Hematopoietic multipotent progenitor cell treated with erythropoietin and hydrocortisone succinate and interleukin-3 and kit ligand, for 4 days (in vitro differentiated cells): Measurements from ENCODE around the gene MAPKBP1.

Experiments used
- DNase-seq: peaks from one replicate; pipeline ENCODE4 v3.0.0-alpha.2; 2015

Gene MAPKBP1

DNA sequence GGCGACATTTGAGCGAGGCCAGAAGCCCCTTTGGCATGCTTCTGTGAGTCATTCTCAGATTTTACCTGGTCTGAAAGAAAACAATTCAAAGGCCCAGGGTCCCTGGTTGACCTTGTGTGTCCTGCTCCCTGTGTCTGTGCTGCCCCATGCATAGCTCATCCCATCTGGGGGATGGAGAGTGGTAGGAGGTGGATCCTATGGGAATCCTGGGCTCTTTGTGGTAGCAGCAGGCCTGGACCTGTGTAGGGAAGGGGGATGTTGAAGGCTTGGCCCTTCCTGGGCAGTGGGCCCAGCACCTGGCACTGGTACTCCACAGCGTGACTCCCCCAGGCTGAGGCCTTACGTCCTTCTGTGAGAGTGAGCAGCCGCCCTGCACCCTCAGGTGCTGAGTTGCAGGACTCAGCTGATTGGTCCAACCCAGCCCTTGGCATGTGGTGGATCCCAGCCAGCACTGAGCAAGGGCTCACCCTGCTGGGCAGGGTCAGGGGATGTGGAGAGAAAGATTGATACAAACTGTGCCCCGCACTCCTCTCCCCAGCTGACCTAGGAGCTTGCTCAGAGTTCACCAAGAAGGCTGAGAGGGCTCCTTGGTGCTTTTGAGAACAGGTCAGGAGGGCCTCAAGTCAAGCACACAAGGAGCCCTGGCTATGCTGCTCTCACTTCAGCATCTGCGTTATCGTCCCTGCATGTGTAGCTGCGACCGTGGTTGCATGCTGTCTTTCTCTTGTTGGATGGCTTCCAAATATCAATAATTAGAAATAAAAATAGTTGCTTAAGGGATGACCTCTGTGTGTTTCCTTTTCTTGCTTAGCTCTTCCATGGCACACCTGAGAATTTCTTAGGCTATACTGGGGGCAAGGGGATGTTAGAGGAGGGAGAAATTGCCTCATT, 32.3 kb downstream of the MAPKBP1 start:
- DNase-seq, result peak; percentile 38

DNA sequence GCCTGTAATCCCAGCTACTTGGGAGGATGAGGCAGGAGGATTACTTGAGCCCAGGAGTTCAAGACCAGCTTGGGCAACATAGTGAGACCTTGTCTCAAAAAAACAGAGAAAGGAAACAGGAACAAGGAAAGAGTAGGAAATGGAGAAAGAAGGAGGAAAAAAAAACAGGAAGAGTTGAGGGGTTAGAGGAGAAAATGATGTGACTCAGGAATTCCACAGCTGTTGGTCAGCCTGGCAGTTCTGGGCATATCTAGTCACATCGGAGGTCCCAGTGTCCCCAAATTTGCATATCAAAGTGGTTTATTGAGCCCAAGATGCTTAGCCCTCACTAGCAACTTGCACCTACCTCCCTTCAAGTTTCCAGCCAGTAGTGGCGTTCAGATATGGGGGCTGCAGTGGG, 34.8 kb downstream of the MAPKBP1 start:
- DNase-seq, result no peak

DNA sequence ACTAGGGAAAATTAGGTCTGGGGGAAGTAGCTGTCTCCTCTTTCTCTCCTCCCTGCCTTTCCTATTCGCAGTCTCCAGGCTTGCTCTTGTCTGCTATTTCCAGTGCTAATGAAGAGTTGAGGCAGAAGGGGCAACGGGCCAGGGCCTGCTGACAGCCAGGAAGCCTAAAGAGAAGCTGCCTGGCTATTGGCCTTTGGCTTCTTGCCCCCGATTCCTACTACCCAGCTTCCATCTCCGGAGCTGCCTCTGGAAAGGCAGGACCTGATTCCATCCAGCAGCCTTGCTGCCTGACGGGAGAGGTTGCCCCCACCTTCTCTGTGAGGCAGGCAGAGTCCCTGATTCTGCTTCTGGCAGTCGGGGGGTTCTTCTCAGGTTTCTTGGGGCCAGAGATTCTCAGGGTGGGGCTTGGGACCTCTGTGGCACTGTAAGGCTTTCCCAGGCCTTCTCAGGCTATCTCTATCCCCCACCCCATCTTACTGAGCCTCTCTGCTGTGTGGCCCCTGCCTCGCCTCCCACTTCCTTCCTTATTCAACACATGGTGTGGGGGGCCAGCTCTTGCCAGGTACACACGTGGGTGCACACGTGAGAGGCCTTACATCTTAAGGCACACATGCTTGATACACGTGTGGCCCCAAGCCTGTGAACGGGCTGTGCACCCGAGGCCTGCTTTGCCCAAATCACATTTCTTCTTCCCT, 35.4 kb downstream of the MAPKBP1 start:
- DNase-seq, result peak; percentile 68

DNA sequence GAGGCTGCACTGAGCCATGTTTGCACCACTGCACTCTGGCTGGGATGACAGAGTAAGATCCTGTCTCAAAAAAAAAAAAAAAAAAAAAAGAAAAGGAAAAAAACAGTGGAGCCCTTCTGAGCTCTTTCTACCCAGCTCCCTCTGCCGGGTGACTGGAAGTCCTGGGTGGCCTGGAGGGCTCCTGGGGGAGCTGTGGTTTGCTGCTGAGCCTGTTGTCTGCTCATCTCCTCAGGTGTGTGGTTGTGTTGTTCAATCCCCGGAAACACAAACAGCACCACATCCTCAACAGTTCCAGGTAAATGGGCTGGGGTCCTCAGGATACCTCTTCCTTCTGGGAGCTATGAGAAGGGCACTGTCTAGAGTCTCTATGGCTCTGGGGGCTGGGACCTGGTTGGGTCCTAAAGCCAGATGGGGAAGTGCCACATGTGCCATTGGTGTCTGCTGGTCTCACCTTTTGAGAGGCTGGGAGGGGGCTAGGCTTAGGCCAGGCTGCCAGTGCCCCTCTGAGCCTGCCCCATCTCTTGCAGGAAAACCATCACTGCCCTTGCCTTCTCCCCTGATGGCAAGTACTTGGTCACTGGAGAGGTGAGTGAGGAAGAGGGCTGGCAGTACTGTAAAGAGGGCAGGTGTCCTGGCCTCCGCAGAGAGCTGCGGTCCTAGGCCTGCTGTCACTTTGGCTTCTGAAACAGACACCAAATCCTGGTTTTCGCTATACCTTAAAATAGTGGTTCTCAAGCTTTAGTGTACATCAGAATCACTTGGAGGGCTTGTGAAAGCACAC, 36.6 kb downstream of the MAPKBP1 start:
- no peak for DNase-seq

DNA sequence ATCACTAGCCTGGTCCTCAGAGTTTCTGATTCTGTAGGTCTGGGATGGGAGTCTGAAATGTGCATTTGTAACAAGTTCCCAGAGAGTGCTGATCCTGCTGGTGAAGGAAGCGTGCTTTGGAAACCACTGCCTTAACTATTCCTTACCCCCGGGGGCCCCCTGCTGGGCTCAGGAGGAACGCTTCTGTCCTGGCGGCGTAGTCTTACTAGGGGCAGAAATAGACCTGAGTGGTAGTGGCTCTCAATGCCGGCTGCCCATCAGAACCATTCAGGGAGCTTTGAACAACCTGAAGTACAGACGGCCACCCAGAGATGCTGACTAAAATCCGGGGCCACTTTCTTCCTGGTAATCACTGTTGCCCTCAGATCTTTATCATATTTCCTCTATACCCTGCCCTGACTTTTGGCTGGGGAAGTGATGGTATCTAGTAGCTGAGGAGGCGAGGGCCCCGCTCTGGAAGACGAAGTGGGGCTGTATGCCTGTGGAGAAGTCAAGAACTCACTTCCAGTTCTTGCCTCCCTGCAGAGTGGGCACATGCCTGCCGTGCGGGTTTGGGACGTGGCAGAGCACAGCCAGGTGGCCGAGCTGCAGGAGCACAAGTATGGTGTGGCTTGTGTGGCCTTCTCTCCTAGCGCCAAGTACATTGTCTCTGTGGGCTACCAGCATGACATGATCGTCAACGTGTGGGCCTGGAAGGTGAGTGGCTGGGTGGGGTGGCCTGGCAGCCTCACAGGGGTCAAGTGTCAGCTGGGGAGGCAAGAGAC, 37.3 kb downstream of the MAPKBP1 start:
- DNase-seq, result peak; percentile 92

DNA sequence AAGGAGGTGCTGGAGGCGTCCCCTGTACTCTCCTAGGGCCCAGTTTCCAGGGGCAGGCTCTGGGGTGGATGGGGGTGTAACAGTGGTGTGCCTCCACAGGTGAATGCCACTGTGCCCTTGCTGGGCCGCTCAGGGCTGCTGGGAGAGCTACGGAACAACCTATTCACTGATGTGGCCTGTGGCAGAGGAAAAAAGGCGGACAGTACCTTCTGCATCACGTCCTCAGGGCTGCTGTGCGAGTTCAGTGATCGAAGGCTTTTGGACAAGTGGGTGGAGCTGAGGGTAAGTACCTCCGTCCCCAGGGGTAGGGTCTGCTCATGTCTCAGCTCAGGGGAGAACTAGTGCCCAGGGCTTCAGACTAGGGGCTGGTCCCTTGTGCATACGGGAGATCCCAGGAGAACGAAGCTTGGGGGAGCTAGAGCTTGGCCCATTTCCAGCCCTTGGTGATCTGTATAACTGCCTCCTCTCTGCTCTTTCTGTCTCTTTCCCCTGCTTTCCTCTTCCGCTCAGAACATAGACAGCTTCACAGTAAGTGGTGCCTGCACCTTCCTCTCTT, 38.6 kb downstream of the MAPKBP1 start:
- DNase-seq, result no peak

DNA sequence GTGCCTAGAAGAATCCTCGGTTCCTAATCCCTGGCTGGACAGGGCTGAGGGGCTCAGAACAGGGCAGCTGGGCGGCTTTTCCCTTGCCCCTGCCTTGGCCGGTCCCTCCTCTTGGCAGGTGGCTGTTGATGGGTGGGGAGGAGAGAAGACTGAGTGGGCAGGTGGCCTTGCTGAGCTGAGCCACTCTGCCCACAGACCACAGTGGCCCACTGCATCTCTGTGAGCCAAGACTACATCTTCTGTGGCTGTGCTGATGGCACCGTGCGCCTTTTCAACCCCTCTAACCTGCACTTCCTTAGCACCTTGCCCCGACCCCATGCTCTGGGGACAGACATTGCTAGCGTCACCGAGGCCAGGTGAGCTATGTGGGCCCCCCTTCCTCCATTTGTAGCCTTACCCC, 39.1 kb downstream of the MAPKBP1 start:
- no peak for DNase-seq

DNA sequence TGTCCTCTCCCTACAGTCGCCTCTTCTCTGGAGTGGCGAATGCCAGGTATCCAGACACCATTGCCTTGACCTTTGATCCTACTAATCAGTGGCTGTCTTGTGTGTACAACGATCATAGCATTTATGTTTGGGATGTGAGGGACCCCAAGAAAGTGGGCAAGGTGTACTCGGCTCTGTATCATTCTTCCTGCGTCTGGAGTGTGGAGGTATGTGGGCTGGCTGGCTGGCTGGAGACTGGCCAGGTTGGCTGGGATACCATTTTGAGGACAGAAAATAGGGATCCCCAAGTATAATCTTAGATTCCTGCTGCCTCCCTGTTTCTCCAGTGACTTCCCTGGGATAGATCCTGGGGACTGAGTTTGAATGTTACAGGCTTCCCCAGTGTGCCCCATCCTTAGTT, 40.2 kb downstream of the MAPKBP1 start:
- DNase-seq, result no peak

DNA sequence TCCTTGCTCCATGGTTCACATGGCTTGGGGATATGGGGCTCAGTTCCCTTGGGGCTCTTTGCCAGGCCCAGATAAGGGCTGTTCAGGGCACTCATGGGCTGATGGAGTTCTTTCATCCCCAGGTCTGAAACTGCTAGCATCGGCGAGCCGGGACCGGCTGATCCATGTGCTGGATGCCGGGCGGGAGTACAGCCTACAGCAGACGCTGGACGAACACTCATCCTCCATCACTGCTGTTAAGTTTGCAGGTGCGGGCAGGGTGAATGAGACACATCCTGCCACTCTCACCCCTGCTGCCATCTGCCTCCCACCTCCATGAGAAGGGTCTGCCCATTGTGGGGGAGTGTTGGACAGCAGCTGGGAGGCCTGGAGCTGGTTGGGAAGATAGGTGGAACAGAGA, 42.5 kb downstream of the MAPKBP1 start:
- no peak for DNase-seq

DNA sequence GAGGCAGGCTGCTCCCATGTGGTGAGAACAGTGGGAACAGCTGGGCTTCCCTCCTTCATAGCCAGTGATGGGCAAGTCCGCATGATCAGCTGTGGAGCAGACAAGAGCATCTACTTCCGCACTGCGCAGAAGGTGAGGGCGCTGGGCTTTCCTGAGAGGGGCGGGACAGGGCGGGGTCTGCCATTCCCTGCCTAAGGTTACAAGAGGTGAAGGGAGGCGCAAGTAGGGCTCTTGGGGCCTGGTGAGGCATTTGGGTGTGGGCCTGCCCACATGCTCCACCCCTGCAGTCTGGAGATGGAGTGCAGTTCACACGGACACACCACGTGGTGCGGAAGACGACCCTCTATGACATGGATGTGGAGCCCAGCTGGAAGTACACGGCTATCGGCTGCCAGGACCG, 43.0 kb downstream of the MAPKBP1 start:
- DNase-seq, result no peak

DNA sequence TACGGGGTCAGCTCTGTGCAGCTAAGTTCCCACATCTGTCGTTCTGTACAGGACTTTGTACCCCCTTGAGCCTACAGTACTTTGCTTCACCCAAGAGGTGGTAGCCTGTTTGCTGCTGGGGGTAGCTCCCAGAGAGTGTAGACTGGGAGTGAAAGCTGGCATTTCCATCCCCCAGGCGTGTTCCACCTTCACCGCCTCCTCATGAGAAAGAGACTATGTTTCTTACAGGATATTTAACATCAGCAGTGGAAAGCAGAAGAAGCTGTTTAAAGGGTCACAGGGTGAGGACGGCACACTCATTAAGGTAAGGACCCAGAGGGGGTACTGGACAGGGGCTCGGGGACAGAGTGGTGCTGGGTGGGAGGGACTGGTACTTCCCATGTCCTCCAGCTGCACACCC, 43.5 kb downstream of the MAPKBP1 start:
- DNase-seq, result no peak

DNA sequence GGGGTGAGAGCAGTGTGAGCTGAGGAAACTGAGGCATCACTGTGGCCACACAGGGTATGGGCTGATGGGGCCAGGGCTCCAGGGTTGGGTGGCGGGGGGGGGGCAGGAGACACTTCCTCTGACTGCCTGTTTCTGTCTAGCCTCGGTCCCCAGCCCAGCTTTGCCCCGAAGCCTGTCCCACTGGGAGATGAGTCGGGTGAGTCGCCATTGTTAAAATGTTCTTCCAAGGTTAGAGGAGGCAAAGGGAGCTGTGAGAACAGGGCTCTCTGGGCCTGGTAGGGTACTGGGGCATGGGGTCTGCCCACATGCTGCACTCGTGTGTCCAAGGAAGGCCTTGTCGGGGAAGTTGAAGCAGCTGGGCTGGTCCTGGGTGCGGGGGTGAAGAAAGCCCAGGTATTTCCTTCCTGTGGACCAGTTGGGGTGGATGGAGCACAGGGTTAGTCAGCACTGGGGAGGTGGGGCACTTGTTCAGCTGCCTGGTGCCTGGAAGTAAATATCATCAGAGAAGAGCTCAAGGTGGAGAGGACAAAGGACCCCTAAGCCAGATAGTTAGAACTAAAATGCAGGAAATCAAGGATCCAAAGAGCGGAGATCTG, 45.3 kb downstream of the MAPKBP1 start:
- DNase-seq, result no peak

DNA sequence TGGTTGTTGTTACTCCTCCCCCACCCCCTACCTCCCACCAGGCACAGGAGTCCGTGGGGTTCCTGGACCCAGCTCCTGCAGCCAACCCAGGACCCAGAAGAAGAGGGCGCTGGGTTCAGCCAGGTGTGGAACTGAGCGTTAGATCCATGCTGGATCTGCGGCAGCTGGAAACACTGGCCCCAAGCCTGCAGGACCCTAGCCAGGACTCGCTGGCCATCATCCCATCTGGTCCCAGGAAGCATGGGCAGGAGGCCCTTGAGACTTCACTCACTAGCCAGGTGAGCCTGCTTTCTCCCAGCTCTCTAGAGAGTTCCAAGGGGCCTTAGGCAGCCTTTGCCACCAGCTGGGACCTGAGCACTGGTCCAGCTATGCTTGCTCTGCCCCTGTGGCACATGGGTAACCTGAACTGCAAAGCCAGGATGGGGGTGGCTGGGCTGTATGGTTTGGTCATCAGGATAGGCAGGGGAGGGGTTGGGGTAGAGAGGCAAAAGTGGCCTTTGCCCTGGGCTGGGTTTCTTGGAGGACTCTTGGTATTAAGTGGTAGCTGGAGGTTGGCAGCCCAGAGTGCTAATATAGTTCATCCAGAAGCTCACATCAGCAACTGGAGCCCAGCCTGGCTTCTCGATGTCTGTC, 46.6 kb downstream of the MAPKBP1 start:
- no peak for DNase-seq

DNA sequence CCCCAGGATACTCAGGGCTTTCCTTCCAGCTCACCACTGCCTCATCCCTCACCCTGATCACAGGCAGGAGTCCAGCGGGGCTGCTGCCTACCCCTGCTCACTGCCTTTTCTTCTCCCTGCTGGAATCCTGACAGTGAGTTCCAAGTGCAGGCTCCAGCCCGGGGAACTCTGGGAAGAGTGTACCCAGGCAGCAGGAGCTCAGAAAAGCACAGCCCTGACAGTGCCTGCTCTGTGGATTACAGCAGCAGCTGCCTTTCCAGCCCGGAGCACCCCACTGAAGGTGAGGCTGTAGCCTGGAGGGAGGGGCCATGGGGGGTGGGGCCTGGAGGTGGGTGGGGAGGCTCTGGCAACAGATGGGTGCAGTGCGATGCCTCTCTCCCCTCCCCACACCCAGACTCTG, 47.5 kb downstream of the MAPKBP1 start:
- no peak for DNase-seq

DNA sequence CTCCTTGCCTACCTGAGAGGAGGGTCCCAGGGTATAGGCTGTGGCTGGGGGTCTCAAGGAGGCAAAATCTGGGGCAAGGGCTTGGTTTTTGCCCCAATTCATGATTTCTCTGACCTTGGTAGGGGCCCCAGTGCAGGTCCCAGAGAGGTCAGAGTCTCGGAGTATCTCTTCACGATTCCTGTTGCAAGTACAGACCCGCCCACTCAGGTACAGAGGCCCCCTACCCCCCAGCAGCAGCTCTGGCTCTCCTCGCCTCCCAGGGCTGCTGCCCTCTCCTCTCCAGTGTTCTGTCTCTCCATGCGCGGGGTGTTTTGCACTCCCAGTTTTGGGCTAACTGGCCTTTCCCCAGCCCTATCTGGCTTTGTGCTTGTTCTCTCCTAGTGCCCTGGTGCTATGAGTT, 48.2 kb downstream of the MAPKBP1 start:
- DNase-seq, result no peak

DNA sequence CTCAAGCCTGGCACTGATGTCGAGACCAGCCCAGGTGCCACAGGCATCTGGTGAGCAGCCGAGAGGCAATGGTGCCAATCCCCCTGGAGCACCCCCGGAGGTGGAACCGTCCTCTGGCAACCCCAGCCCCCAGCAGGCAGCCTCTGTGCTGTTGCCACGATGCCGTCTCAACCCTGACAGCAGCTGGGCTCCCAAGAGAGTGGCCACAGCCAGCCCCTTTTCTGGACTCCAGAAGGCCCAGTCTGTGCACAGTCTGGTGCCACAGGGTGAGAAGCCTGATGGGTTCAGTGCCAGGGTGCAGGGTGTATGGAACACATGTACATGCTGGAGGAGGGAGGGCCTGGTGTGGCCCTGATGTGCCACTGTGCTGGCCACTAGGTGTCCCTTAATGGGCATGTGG, 48.7 kb downstream of the MAPKBP1 start:
- no peak for DNase-seq

DNA sequence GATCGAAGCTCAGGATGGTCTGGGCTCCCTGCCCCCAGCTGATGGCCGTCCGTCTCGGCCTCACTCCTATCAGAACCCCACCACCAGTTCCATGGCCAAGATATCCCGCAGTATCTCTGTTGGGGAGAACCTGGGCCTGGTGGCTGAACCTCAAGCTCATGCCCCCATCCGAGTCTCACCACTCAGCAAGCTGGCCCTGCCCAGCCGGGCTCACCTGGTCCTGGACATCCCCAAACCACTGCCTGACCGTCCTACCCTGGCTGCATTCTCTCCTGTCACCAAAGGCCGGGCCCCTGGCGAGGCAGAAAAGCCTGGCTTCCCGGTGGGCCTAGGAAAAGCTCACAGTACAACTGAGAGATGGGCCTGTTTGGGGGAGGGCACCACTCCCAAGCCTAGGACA, 49.2 kb downstream of the MAPKBP1 start:
- no peak for DNase-seq

DNA sequence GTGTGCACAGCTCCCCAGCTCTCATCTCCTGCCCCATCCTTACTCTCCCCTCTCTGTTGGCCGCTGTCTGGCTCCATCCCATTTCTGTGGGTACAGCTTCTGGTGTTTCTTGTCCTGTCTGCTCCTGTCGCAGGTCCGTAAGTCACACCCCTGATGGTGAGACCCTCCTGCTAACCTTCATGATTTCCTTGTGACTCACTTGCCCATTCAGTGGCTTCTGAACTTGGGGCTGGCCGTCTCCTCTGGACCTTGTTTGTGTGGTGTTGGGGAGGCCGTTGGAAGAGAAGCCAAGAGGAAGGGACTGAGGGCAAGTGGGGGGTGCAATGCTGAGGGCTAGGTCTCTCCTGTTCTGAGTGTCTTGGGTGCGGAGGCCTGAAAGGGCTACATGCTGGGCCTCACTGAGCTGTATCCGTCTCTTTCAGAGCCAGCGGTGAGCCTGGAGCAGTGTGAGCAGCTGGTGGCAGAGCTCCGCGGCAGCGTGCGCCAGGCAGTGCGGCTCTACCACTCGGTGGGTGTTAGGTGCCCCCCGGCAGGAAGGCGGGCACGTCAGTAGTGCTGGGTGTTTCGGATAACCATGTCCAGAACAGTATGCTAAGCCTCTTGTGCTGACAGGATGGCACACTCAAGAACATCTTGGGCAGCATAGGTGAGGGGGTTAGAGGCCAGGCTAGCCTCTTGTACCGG, 49.9 kb downstream of the MAPKBP1 start:
- no peak for DNase-seq

DNA sequence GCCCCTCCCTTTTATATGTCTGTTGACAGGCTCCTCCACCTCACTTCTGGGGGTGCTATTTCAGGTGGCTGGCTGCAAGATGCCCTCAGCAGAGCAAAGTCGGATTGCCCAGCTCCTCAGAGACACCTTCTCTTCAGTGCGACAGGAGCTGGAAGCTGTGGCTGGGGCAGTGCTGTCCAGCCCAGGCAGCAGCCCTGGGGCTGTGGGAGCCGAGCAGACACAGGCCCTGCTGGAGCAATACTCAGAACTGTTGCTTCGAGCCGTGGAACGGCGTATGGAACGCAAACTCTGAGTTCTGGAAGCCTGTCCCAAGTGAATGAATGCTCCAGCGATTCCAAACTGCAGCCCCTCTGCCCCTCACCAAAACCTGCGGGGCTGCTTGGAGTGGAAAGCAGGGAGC, 50.9 kb downstream of the MAPKBP1 start:
- DNase-seq, result no peak

DNA sequence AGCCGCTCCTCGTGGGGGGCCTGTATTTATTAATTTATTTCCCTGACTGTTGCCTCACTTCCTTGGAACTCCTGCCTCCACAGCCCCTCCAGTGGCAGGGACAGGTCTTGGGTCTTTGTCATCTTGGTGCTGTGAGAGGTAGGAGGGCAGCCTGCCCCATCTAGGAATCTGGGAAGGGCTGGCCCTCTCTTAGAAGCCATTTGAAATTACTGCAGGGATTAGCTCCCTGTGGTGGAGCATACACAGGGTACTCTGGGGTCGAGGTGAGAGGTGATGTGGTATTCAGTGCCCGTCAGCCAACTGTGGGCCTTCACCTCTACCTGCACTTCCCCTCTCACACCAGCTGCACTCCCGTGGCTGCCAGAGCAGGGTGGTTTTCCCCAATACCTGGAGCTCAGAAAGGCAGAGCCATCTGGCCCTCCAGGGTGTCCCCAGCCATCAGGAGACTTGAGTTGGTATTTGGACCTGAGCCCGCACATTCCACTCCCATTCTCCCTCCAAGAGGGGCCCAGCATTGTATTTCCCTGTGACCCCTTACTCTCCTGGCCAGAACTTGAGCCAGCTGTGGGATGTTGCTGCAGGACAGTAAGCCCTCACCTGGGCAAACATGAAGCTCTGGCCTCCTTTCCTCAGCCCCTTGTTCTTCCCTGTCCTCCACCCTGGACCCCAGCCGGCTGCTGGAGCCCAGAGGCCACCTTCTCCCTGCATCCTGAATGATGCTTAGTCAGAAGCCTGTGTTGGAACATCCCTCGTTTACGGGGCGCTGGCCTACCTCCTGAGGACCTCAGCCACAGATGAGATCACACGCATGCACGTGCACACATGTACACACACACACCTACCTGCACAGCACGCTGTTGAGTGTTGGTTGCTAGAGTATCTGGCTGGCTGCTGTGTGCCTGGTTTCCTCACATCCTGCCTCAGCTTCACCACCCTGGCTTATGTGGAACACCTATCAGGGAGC, 51.6 kb downstream of the MAPKBP1 start:
- DNase-seq, result no peak
